ENCODE results near the gene FAM50A.

DNA sequence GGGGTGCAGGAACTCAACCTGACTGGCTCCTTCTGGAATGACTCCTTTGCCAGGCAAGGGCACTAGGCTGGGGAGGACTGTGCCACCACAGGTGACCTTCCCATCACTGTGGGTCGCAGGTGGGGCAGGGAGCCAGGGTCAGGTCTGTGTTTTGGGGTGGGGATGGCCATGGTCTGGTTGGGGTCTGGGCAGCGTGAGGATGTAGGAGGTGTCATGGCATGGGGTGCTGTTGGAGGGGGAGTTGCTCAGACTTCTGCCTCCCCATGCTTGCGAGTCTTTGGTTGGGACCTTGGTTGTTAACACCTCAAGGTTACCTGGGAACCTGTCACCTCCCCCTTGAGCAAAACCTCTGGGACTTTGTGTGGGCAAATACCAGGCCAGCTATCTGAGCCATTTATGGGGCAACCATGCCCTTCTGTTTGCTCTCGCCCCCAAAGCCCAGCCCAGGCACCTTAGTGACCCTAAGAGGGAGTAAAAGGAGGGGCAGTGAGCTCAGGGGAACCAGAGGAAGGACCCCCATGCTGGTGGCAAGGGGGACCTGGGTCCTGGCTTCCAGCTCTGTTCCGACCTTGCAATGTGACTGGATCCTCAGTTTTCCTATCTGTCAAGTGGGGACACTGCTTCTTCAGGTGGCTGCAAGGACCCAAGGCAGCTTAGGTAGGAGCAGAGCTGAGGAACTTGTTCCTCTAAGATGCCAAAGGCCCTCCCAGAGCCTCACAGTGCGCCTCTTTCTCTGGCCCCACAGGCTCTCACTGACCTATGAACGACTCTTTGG, 9.4 kb upstream of the FAM50A start:
- TF ChIP-seq POLR2A (IDR thresholded peaks at IDR 0.05), result no peak
- TF ChIP-seq, protein P1, sequence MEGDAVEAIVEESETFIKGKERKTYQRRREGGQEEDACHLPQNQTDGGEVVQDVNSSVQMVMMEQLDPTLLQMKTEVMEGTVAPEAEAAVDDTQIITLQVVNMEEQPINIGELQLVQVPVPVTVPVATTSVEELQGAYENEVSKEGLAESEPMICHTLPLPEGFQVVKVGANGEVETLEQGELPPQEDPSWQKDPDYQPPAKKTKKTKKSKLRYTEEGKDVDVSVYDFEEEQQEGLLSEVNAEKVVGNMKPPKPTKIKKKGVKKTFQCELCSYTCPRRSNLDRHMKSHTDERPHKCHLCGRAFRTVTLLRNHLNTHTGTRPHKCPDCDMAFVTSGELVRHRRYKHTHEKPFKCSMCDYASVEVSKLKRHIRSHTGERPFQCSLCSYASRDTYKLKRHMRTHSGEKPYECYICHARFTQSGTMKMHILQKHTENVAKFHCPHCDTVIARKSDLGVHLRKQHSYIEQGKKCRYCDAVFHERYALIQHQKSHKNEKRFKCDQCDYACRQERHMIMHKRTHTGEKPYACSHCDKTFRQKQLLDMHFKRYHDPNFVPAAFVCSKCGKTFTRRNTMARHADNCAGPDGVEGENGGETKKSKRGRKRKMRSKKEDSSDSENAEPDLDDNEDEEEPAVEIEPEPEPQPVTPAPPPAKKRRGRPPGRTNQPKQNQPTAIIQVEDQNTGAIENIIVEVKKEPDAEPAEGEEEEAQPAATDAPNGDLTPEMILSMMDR (IDR thresholded peaks at IDR 0.05), result no peak
- no peak for TF ChIP-seq POLR2AphosphoS5 (IDR thresholded peaks at IDR 0.05)
- no peak for TF ChIP-seq EP300 (IDR thresholded peaks at IDR 0.05)
